NCI-H748 (cell line): ENCODE measurements around the gene HOXB2.

Experiments used
- DNase-seq: peaks from one replicate; lab custom pipeline; 2025; ENCODE audit not compliant: unreplicated experiment; lab: John Stamatoyannopoulos, UW

The HOXB2 gene

GRCh38 chr17:48553826-48554225, 8.9 kb upstream of the HOXB2 start:
- DNase-seq: no peak

GRCh38 chr17:48553190-48553547, 8.3 kb upstream of the HOXB2 start:
- DNase-seq: no peak

GRCh38 chr17:48552466-48553189, 7.7 kb upstream of the HOXB2 start:
- no peak for DNase-seq

- no peak for DNase-seq
These were observed 6.9 kb upstream of the HOXB2 start for GRCh38 chr17:48551596-48552465.

- DNase-seq: peak; percentile 57
These were observed 6.3 kb upstream of the HOXB2 start for GRCh38 chr17:48551214-48551555.

- peak; percentile 57 for DNase-seq
These were observed 5.7 kb upstream of the HOXB2 start for GRCh38 chr17:48550502-48551213.

- DNase-seq: no peak
These were observed 5.1 kb upstream of the HOXB2 start for GRCh38 chr17:48549914-48550501.

GRCh38 chr17:48549281-48549630, 4.3 kb upstream of the HOXB2 start:
- no peak for DNase-seq

GRCh38 chr17:48548523-48549280, 3.8 kb upstream of the HOXB2 start:
- DNase-seq: no peak

GRCh38 chr17:48547808-48548522, 3.1 kb upstream of the HOXB2 start:
- no peak for DNase-seq

GRCh38 chr17:48546924-48547807, 2.3 kb upstream of the HOXB2 start:
- no peak for DNase-seq

GRCh38 chr17:48546137-48546923, 1.4 kb upstream of the HOXB2 start:
- no peak for DNase-seq

GRCh38 chr17:48545539-48545938, 630 bp upstream of the HOXB2 start:
- DNase-seq: no peak

- peak; percentile 62 for DNase-seq
These were observed 424 bp downstream of the HOXB2 start for GRCh38 chr17:48544349-48545021.

- DNase-seq: peak; percentile 62
These were observed 1.0 kb downstream of the HOXB2 start for GRCh38 chr17:48543854-48544348.

- peak; percentile 61 for DNase-seq
These were observed 1.6 kb downstream of the HOXB2 start for GRCh38 chr17:48543107-48543853.

- DNase-seq: no peak
These were observed 2.2 kb downstream of the HOXB2 start for GRCh38 chr17:48542698-48543106.
